Right cardiac atrium (tissue), 5 donors: ENCODE results near the gene FAM181B. TPM values are rescaled to one million over a fixed set of nuclear protein-coding genes. Genes with fewer than 3 reads are reported as not detected.
"Not testable (repeated sequence)": the region's sequence is repeated elsewhere in the genome, so short reads cannot be mapped to it uniquely, and the experiment has no call there.

Experiments
- ATAC-seq, 2 donors: fragments of 200-7000 bp; cut with Tn5 transposase; one replicate each; pipeline versions ENCODE4 v1.8.0 to v1.9.1; 2020; ENCODE audit warnings: moderate library complexity in 2 of 2, mild to moderate bottlenecking in 1 of 2
- DNase-seq, 3 donors: peaks; one replicate each; pipeline ENCODE4 v3.0.0-alpha.2; 2020
- H3K27ac ChIP-seq: one replicate; pipeline ENCODE4 v1.5.1; 2013; ENCODE audit warnings: mild to moderate bottlenecking, low read length, control low read depth, moderate library complexity
- H3K27me3 ChIP-seq: one replicate; pipeline ENCODE4 v1.6.1; 2013; ENCODE audit not compliant: control insufficient read depth, insufficient read depth
- H3K4me1 ChIP-seq: one replicate; pipeline ENCODE4 v1.6.1; 2013; ENCODE audit warnings: low read length; ENCODE audit not compliant: control insufficient read depth, insufficient read depth
- H3K4me3 ChIP-seq: one replicate; pipeline ENCODE4 v1.5.1; 2013; ENCODE audit warnings: low read length, control low read depth
- H3K9me3 ChIP-seq: one replicate; pipeline ENCODE4 v1.6.1; 2013; ENCODE audit warnings: low read length; ENCODE audit not compliant: control insufficient read depth
- WGBS: extraction: QIAGEN DNeasy Blood & Tissue Kit; methylation state at CpG from one replicate; pipeline ENCODE4 v1.1.7; 2013; 5-methylcytosine and 5-hydroxymethylcytosine counted together
- intact Hi-C, 4 donors: fragments of 100-400 bp; cut with DNase I; formaldehyde crosslinking; loops; one replicate each; pipeline versions ENCODE4 v1.11.0 to v1.14.0; 2022 to 2023
- polyA plus RNA-seq: library from polyadenylated mRNA; stranded (reverse); fragments of 200-250 nt; gene quantifications from one replicate; pipeline ENCODE4 v1.2.3, GENCODE V29; 2013
- total RNA-seq, 4 donors: library from RNA; stranded (reverse); fragmentation: NEBNext Ultra II Directional; extraction: Animal tissue kit (Norgen Biotek cat#: 25700); gene quantifications; one replicate each; pipeline ENCODE4 v1.2.1, GENCODE V29; 2021
- donor health status: healthy with polysubstance abuse.
- donor health status: DM: no; HTN: yes; CAD: no.
- donor health status: DM: no; HTN: no; CAD: no.
- donor health status: DM: no; HTN: yes; CAD: no; lungs with severe emphysema.
- donor health status: DM: yes; HTN: yes; CAD: no.

FAM181B gene
- total and polyA plus RNA-seq, 5 donors: 2.4 to 8.4 (median 4.2) TPM

- H3K9me3 ChIP-seq: no peaks in the 10 kb centered on the region
- WGBS: 23% methylated on average over 5 of the region's 5 CpGs
- intact Hi-C loops: loop anchor here in 2 of 4 donors (5.0 to 10.0 kb wide), 2 partner anchors 144 to 536 kb away; no protein-coding TSS in a partner anchor
- H3K4me3 ChIP-seq: no peak overlapping the region
- ATAC-seq: peak; percentile 62 to 67
- no peaks in the 10 kb centered on the region for H3K27me3 ChIP-seq
- H3K4me1 ChIP-seq: no peaks in the 10 kb centered on the region
- no peak for DNase-seq
- H3K27ac ChIP-seq: no peak overlapping the region
These were observed 15.4 kb downstream of the FAM181B start for GRCh38 chr11:82718307-82718706.

- DNase-seq: no peak
- Histone ChIP-seq H3K4me3 (no peak overlapping the region), H3K27ac (no peak overlapping the region), H3K27me3 (no peaks in the 10 kb centered on the region), H3K4me1 (no peaks in the 10 kb centered on the region), H3K9me3 (no peaks in the 10 kb centered on the region)
- intact Hi-C loops: loop anchor here in 2 of 4 donors (5.0 to 10.0 kb wide), 2 partner anchors 148 to 540 kb away; no protein-coding TSS in a partner anchor
- no peak for ATAC-seq
- WGBS: 42% methylated on average over 14 of the region's 14 CpGs
These were observed 19.1 kb downstream of the FAM181B start for GRCh38 chr11:82714346-82715174.

GRCh38 chr11:82711648-82712047 is 22.0 kb downstream of the FAM181B start:
- Histone ChIP-seq H3K4me3 (no peak overlapping the region), H3K27me3 (no peaks in the 10 kb centered on the region), H3K4me1 (no peaks in the 10 kb centered on the region), H3K9me3 (no peaks in the 10 kb centered on the region), H3K27ac (no peak overlapping the region)
- intact Hi-C loops: loop anchor here in 1 of 4 donors (10.0 kb wide), 1 partner anchor 543 kb away; no protein-coding TSS in a partner anchor
- DNase-seq (no peak), ATAC-seq (no peak)

GRCh38 chr11:82703796-82704195 is 29.9 kb downstream of the FAM181B start:
- Histone ChIP-seq H3K27ac (no peak overlapping the region), H3K27me3 (no peaks in the 10 kb centered on the region), H3K4me1 (no peaks in the 10 kb centered on the region), H3K4me3 (no peak overlapping the region), H3K9me3 (no peaks in the 10 kb centered on the region)
- ATAC-seq (no peak), DNase-seq (no peak)
- intact Hi-C loops: no loop called here
- 88% methylated on average over 5 of the region's 5 CpGs for WGBS

- no peak for ATAC-seq
- no peaks in the 10 kb centered on the region for H3K9me3 ChIP-seq
- H3K4me1 ChIP-seq: no peaks in the 10 kb centered on the region
- WGBS: 86% methylated on average over 2 of the region's 2 CpGs
- no peak overlapping the region for H3K27ac ChIP-seq
- no peaks in the 10 kb centered on the region for H3K27me3 ChIP-seq
- intact Hi-C loops: no loop called here
- no peak for DNase-seq
- H3K4me3 ChIP-seq: no peak overlapping the region
These were observed 30.4 kb downstream of the FAM181B start for GRCh38 chr11:82703226-82703625.

- Histone ChIP-seq H3K4me1 (no peaks in the 10 kb centered on the region), H3K9me3 (no peaks in the 10 kb centered on the region), H3K27ac (no peak overlapping the region), H3K27me3 (no peaks in the 10 kb centered on the region), H3K4me3 (no peak overlapping the region)
- 48% methylated on average over 7 of the region's 7 CpGs for whole genome bisulfite sequencing
- ATAC-seq (peak in 1 of 2 donors; percentile 11), DNase-seq (no peak)
- intact Hi-C loops: no loop called here
These were observed 31.7 kb downstream of the FAM181B start for GRCh38 chr11:82701847-82702520.

- Histone ChIP-seq H3K27ac (no peak overlapping the region), H3K9me3 (no peaks in the 10 kb centered on the region), H3K4me1 (no peaks in the 10 kb centered on the region), H3K4me3 (no peak overlapping the region), H3K27me3 (no peaks in the 10 kb centered on the region)
- intact Hi-C loops: loop anchor here in 1 of 4 donors (10.0 kb wide), 1 partner anchor 1054 kb away; no protein-coding TSS in a partner anchor
- 69% methylated on average over 6 of the region's 6 CpGs for WGBS
- no peak for DNase-seq
- peak in 1 of 2 donors; percentile 25 for ATAC-seq
These were observed 34.9 kb downstream of the FAM181B start for GRCh38 chr11:82698576-82699352.

GRCh38 chr11:82692981-82693380 is 40.7 kb downstream of the FAM181B start:
- no peaks in the 10 kb centered on the region for H3K27me3 ChIP-seq
- no peak overlapping the region for H3K27ac ChIP-seq
- DNase-seq (no peak), ATAC-seq (no peak)
- intact Hi-C loops: loop anchor here in 1 of 4 donors (10.0 kb wide), 1 partner anchor 1048 kb away; no protein-coding TSS in a partner anchor
- no peaks in the 10 kb centered on the region for H3K4me1 ChIP-seq
- H3K4me3 ChIP-seq: no peak overlapping the region
- H3K9me3 ChIP-seq: no peaks in the 10 kb centered on the region

GRCh38 chr11:82689347-82689746 is 44.3 kb downstream of the FAM181B start:
- DNase-seq, H3K4me1 ChIP-seq, H3K9me3 ChIP-seq, H3K27me3 ChIP-seq, H3K27ac ChIP-seq, H3K4me3 ChIP-seq, ATAC-seq: not testable (repeated sequence)
- WGBS: 91% methylated on average over 22 of the region's 23 CpGs
- intact Hi-C loops: loop anchor here in 1 of 4 donors (10.0 kb wide), 1 partner anchor 1125 kb away; no protein-coding TSS in a partner anchor

GRCh38 chr11:82686211-82686610 is 47.5 kb downstream of the FAM181B start:
- intact Hi-C loops: loop anchor here in 1 of 4 donors (10.0 kb wide), 1 partner anchor 1129 kb away; no protein-coding TSS in a partner anchor
- Histone ChIP-seq H3K9me3 (no peaks in the 10 kb centered on the region), H3K4me1 (no peaks in the 10 kb centered on the region), H3K27me3 (peaks cover 4% of the 10 kb centered on the region), H3K27ac (no peak overlapping the region), H3K4me3 (no peak overlapping the region)
- ATAC-seq (no peak), DNase-seq (no peak)
- WGBS: 50% methylated on average over 2 of the region's 2 CpGs
